ENCODE data around the gene TXK. TPM values are rescaled to one million over a fixed set of nuclear protein-coding genes. Genes with fewer than 3 reads are reported as not detected.

The TXK gene
- total and polyA plus RNA-seq, 2 experiments from 2014 or later: 0.14 to 0.40 TPM

DNA sequence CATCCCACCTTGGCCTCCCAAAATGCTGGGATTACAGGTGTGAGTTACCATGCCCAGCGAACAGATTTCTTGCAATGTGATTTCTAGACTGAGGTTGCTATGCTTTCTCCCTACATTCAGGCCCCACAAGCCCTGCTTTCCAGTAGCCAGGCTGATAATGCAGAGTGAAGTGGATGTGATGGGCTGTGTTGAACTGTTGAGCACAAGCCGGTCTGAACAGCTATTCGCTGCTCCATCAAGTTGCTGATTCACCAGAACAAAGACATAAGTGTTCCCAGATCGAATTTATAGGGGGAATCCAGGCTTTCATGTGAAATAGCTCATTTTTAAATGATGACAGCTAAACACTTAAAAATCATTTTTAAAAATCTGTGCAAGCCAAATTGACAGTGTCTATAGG lies 109.5 kb downstream of the TXK start:
- H3K9me3 Mint-ChIP-seq: no peaks in the 10 kb centered on the region
- no peaks in the 10 kb centered on the region for H3K27me3 Mint-ChIP-seq (ENCODE audit: insufficient read depth, low read depth, poor library complexity)
- DNase-seq (ENCODE audit: low spot score): no peak
- peaks cover 18% of the 10 kb centered on the region for H3K4me1 ChIP-seq (ENCODE audit: insufficient read depth)
- no peak overlapping the region for H3K27ac ChIP-seq (ENCODE audit: low read depth)
- H3K36me3 ChIP-seq (ENCODE audit: insufficient read depth): no peaks in the 10 kb centered on the region
- H3F3A ChIP-seq (replicated peaks; ENCODE audit: low read depth): no peaks in the 10 kb centered on the region
- H3K4me3 Mint-ChIP-seq: no peak overlapping the region
- H3K36me3 Mint-ChIP-seq (ENCODE audit: low read depth): peaks cover 10% of the 10 kb centered on the region
- no peaks in the 10 kb centered on the region for H4K20me1 ChIP-seq (replicated peaks; ENCODE audit: insufficient read depth)
- peaks cover 28% of the 10 kb centered on the region for H3K4me1 Mint-ChIP-seq
- H3K9me2 ChIP-seq (ENCODE audit: insufficient read depth): no peaks in the 10 kb centered on the region
- ATAC-seq: no peak
- H3K79me2 ChIP-seq (replicated peaks; ENCODE audit: insufficient read depth): peaks cover 4% of the 10 kb centered on the region; the same call in 1 of the 2 replicates
- no peak overlapping the region for H3K4me3 ChIP-seq
- TF ChIP-seq CREB1 (CRISPR knock-in tag; IDR thresholded peaks at IDR 0.05; ENCODE audit: low read depth) (no peak), STAT1 (IDR thresholded peaks at IDR 0.05; ENCODE audit: unreplicated experiment) (no peak), ZNF331 (CRISPR knock-in tag; IDR thresholded peaks at IDR 0.05; ENCODE audit: low read depth) (no peak), EZH2phosphoT487 (IDR thresholded peaks at IDR 0.05; ENCODE audit: unreplicated experiment) (no peak), NANOG (IDR thresholded peaks at IDR 0.05; ENCODE audit: borderline replicate concordance) (no peak), POLR2AphosphoS5 (IDR thresholded peaks at IDR 0.05; ENCODE audit: low read depth) (no peak), ZNF114 (CRISPR knock-in tag; IDR thresholded peaks at IDR 0.05) (no peak), JUNB (IDR thresholded peaks at IDR 0.05; ENCODE audit: unreplicated experiment) (no peak), EZH2 (IDR thresholded peaks at IDR 0.05; ENCODE audit: low read depth, unreplicated experiment) (no peak)
- TF ChIP-seq, protein P1, sequence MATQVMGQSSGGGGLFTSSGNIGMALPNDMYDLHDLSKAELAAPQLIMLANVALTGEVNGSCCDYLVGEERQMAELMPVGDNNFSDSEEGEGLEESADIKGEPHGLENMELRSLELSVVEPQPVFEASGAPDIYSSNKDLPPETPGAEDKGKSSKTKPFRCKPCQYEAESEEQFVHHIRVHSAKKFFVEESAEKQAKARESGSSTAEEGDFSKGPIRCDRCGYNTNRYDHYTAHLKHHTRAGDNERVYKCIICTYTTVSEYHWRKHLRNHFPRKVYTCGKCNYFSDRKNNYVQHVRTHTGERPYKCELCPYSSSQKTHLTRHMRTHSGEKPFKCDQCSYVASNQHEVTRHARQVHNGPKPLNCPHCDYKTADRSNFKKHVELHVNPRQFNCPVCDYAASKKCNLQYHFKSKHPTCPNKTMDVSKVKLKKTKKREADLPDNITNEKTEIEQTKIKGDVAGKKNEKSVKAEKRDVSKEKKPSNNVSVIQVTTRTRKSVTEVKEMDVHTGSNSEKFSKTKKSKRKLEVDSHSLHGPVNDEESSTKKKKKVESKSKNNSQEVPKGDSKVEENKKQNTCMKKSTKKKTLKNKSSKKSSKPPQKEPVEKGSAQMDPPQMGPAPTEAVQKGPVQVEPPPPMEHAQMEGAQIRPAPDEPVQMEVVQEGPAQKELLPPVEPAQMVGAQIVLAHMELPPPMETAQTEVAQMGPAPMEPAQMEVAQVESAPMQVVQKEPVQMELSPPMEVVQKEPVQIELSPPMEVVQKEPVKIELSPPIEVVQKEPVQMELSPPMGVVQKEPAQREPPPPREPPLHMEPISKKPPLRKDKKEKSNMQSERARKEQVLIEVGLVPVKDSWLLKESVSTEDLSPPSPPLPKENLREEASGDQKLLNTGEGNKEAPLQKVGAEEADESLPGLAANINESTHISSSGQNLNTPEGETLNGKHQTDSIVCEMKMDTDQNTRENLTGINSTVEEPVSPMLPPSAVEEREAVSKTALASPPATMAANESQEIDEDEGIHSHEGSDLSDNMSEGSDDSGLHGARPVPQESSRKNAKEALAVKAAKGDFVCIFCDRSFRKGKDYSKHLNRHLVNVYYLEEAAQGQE (IDR thresholded peaks at IDR 0.05; ENCODE audit: unreplicated experiment): no peak
- TF ChIP-seq, protein P2, sequence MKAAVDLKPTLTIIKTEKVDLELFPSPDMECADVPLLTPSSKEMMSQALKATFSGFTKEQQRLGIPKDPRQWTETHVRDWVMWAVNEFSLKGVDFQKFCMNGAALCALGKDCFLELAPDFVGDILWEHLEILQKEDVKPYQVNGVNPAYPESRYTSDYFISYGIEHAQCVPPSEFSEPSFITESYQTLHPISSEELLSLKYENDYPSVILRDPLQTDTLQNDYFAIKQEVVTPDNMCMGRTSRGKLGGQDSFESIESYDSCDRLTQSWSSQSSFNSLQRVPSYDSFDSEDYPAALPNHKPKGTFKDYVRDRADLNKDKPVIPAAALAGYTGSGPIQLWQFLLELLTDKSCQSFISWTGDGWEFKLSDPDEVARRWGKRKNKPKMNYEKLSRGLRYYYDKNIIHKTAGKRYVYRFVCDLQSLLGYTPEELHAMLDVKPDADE (IDR thresholded peaks at IDR 0.05): no peak
- TF ChIP-seq, protein P3, sequence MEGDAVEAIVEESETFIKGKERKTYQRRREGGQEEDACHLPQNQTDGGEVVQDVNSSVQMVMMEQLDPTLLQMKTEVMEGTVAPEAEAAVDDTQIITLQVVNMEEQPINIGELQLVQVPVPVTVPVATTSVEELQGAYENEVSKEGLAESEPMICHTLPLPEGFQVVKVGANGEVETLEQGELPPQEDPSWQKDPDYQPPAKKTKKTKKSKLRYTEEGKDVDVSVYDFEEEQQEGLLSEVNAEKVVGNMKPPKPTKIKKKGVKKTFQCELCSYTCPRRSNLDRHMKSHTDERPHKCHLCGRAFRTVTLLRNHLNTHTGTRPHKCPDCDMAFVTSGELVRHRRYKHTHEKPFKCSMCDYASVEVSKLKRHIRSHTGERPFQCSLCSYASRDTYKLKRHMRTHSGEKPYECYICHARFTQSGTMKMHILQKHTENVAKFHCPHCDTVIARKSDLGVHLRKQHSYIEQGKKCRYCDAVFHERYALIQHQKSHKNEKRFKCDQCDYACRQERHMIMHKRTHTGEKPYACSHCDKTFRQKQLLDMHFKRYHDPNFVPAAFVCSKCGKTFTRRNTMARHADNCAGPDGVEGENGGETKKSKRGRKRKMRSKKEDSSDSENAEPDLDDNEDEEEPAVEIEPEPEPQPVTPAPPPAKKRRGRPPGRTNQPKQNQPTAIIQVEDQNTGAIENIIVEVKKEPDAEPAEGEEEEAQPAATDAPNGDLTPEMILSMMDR (conservative IDR thresholded peaks at IDR 0.05; ENCODE audit: low read depth in 2 of 2): no peak
- TF ChIP-seq, protein P4, sequence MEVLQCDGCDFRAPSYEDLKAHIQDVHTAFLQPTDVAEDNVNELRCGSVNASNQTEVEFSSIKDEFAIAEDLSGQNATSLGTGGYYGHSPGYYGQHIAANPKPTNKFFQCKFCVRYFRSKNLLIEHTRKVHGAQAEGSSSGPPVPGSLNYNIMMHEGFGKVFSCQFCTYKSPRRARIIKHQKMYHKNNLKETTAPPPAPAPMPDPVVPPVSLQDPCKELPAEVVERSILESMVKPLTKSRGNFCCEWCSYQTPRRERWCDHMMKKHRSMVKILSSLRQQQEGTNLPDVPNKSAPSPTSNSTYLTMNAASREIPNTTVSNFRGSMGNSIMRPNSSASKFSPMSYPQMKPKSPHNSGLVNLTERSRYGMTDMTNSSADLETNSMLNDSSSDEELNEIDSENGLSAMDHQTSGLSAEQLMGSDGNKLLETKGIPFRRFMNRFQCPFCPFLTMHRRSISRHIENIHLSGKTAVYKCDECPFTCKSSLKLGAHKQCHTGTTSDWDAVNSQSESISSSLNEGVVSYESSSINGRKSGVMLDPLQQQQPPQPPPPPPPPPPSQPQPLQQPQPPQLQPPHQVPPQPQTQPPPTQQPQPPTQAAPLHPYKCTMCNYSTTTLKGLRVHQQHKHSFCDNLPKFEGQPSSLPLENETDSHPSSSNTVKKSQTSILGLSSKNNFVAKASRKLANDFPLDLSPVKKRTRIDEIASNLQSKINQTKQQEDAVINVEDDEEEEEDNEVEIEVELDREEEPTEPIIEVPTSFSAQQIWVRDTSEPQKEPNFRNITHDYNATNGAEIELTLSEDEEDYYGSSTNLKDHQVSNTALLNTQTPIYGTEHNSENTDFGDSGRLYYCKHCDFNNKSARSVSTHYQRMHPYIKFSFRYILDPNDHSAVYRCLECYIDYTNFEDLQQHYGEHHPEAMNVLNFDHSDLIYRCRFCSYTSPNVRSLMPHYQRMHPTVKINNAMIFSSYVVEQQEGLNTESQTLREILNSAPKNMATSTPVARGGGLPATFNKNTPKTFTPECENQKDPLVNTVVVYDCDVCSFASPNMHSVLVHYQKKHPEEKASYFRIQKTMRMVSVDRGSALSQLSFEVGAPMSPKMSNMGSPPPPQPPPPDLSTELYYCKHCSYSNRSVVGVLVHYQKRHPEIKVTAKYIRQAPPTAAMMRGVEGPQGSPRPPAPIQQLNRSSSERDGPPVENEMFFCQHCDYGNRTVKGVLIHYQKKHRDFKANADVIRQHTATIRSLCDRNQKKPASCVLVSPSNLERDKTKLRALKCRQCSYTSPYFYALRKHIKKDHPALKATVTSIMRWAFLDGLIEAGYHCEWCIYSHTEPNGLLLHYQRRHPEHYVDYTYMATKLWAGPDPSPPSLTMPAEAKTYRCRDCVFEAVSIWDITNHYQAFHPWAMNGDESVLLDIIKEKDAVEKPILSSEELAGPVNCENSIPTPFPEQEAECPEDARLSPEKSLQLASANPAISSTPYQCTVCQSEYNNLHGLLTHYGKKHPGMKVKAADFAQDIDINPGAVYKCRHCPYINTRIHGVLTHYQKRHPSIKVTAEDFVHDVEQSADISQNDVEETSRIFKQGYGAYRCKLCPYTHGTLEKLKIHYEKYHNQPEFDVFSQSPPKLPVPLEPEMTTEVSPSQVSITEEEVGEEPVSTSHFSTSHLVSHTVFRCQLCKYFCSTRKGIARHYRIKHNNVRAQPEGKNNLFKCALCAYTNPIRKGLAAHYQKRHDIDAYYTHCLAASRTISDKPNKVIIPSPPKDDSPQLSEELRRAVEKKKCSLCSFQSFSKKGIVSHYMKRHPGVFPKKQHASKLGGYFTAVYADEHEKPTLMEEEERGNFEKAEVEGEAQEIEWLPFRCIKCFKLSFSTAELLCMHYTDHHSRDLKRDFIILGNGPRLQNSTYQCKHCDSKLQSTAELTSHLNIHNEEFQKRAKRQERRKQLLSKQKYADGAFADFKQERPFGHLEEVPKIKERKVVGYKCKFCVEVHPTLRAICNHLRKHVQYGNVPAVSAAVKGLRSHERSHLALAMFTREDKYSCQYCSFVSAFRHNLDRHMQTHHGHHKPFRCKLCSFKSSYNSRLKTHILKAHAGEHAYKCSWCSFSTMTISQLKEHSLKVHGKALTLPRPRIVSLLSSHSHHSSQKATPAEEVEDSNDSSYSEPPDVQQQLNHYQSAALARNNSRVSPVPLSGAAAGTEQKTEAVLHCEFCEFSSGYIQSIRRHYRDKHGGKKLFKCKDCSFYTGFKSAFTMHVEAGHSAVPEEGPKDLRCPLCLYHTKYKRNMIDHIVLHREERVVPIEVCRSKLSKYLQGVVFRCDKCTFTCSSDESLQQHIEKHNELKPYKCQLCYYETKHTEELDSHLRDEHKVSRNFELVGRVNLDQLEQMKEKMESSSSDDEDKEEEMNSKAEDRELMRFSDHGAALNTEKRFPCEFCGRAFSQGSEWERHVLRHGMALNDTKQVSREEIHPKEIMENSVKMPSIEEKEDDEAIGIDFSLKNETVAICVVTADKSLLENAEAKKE (CRISPR knock-in tag; IDR thresholded peaks at IDR 0.05): no peak
- no peak overlapping the region for H2AFZ ChIP-seq
- H3K27me3 ChIP-seq (ENCODE audit: insufficient read depth): no peaks in the 10 kb centered on the region
- no peak overlapping the region for H3K4me2 ChIP-seq
- H3K27ac Mint-ChIP-seq: no peak overlapping the region

Data from GM23338 (cell line).